SH-SY5Y (cell line): Measurements from ENCODE around the gene BAIAP2.

Source experiments
- GATA2 ChIP-seq: IDR thresholded peaks from 2 replicates; pipeline ENCODE4 v1.6.1; 2011; ENCODE audit warnings: mild to moderate bottlenecking, low read depth, low read length
- GATA3 ChIP-seq: IDR thresholded peaks from 2 replicates; pipeline ENCODE4 v1.6.1; 2011; ENCODE audit warnings: low read depth, mild to moderate bottlenecking, low read length, moderate library complexity

DNA sequence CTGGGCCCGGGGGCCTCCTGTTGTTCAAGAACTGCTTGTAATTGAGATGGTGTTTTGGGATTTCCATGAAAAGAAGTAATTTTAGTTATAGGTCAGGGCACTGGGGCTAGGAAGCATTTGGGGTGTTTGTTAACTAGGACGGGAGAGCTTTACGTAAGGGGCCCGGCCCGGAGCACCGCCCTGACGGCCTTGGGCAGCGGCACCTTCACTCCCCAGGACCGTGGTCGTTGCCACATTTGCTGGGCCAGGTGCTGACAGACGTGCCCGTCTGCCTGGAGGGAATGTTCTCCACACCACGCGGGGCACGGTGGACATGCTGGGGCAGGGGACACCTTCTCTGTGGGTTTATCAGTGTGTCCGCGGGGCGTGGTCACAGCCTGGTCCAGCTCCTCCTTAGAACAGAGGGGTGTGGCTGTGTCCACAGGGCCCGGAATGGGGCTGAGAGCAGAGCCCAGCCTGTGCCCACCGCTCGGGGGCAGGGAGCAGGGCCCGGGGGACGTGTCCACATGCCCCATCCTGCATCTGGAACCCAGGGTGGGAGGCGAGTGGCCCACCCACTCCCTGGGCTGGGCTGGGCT, 57.7 kb downstream of the BAIAP2 start:
- TF ChIP-seq GATA2 (no peak), GATA3 (no peak)
